ENCODE data around the gene ECI1.

GRCh38 chr16:2244301-2244700, 7.1 kb downstream of the ECI1 start:
- TF ChIP-seq, protein P1, sequence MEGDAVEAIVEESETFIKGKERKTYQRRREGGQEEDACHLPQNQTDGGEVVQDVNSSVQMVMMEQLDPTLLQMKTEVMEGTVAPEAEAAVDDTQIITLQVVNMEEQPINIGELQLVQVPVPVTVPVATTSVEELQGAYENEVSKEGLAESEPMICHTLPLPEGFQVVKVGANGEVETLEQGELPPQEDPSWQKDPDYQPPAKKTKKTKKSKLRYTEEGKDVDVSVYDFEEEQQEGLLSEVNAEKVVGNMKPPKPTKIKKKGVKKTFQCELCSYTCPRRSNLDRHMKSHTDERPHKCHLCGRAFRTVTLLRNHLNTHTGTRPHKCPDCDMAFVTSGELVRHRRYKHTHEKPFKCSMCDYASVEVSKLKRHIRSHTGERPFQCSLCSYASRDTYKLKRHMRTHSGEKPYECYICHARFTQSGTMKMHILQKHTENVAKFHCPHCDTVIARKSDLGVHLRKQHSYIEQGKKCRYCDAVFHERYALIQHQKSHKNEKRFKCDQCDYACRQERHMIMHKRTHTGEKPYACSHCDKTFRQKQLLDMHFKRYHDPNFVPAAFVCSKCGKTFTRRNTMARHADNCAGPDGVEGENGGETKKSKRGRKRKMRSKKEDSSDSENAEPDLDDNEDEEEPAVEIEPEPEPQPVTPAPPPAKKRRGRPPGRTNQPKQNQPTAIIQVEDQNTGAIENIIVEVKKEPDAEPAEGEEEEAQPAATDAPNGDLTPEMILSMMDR (IDR thresholded peaks at IDR 0.05), result no peak
- no peak for TF ChIP-seq POLR2A (IDR thresholded peaks at IDR 0.05)
